Stomach (tissue), 4 donors: Measurements from ENCODE around the gene RAB3B.

Experiments used
- CTCF ChIP-seq, 7 experiments: fragments of 450-650 bp in 4 of 7; fragments of 200-600 bp in 3 of 7; sonication (generic) in 3 of 7; IDR thresholded peaks; one replicate each; pipeline ENCODE4 v1.5.1; 2016 to 2019; ENCODE audit warnings: antibody characterized with exemption in 7 of 7, control low read depth in 2 of 7, mild to moderate bottlenecking in 1 of 7
- EP300 ChIP-seq: sonication (generic); formaldehyde crosslinking; IDR thresholded peaks from one replicate; pipeline ENCODE4 v1.6.1; 2017; ENCODE audit warnings: antibody characterized with exemption
- POLR2A ChIP-seq, 4 donors: fragments of 450-650 bp; IDR thresholded peaks; one replicate each; pipeline ENCODE4 v1.6.1; 2016; ENCODE audit warnings: antibody characterized with exemption in 4 of 4, control low read depth in 2 of 4, mild to moderate bottlenecking in 1 of 4, moderate library complexity in 1 of 4
- POLR2AphosphoS5 ChIP-seq, 3 donors: sonication (generic); formaldehyde crosslinking; IDR thresholded peaks; one replicate each; pipeline ENCODE4 v1.6.1; 2016; ENCODE audit warnings: antibody characterized with exemption in 3 of 3

GRCh38 chr1:51941528-51941927, 49.0 kb downstream of the RAB3B start:
- TF ChIP-seq CTCF (IDR thresholded peaks at IDR 0.05) (no peak), POLR2AphosphoS5 (IDR thresholded peaks at IDR 0.05) (no peak), EP300 (no peak), POLR2A (IDR thresholded peaks at IDR 0.05) (no peak)
